Gastroesophageal sphincter (tissue), 3 donors: ENCODE measurements around the gene CDH23.

ENCODE experiments used
- EP300 ChIP-seq: sonication (generic); formaldehyde crosslinking; IDR thresholded peaks from one replicate; pipeline ENCODE4 v1.6.1; 2017; ENCODE audit warnings: antibody characterized with exemption, mild to moderate bottlenecking
- POLR2A ChIP-seq, 2 donors: fragments of 450-650 bp; IDR thresholded peaks; one replicate each; pipeline ENCODE4 v1.6.1; 2017; ENCODE audit warnings: antibody characterized with exemption in 2 of 2, mild to moderate bottlenecking in 2 of 2, moderate library complexity in 1 of 2
- POLR2AphosphoS5 ChIP-seq: sonication (generic); formaldehyde crosslinking; IDR thresholded peaks from one replicate; pipeline ENCODE4 v1.6.1; 2017; ENCODE audit warnings: antibody characterized with exemption
- TF ChIP-seq, protein P1 (sequence below), 4 experiments: fragments of 200-600 bp in 2 of 4; fragments of 450-650 bp in 2 of 4; sonication (generic) in 1 of 4; IDR thresholded peaks; one replicate each; pipeline ENCODE4 v1.5.1; 2017 to 2019; ENCODE audit warnings: antibody characterized with exemption in 4 of 4, mild to moderate bottlenecking in 2 of 4, moderate library complexity in 2 of 4

DNA sequence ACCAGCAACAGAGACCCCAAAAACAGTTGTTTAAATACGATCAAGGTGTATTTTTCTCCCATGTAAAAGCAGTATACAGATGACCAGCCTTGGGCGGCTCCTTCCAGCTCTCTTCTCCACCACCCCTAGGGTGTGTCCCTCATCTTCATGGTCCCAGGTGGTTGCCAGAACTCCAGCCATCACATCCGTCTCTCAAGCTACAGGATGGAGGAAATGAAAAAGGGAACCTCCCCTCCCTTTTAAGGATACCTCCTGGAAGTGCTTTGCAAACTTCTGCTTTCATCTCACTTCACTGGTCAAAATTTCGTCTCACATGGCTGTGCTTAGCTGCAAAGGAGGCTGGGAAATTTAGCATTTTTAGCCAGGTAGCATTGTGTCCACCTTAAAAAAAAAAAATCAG lies 263.6 kb downstream of the CDH23 start:
- TF ChIP-seq, protein P1, sequence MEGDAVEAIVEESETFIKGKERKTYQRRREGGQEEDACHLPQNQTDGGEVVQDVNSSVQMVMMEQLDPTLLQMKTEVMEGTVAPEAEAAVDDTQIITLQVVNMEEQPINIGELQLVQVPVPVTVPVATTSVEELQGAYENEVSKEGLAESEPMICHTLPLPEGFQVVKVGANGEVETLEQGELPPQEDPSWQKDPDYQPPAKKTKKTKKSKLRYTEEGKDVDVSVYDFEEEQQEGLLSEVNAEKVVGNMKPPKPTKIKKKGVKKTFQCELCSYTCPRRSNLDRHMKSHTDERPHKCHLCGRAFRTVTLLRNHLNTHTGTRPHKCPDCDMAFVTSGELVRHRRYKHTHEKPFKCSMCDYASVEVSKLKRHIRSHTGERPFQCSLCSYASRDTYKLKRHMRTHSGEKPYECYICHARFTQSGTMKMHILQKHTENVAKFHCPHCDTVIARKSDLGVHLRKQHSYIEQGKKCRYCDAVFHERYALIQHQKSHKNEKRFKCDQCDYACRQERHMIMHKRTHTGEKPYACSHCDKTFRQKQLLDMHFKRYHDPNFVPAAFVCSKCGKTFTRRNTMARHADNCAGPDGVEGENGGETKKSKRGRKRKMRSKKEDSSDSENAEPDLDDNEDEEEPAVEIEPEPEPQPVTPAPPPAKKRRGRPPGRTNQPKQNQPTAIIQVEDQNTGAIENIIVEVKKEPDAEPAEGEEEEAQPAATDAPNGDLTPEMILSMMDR (IDR thresholded peaks at IDR 0.05) = no peak
- TF ChIP-seq EP300 = no peak
- no peak for TF ChIP-seq POLR2A (IDR thresholded peaks at IDR 0.05)
- no peak for TF ChIP-seq POLR2AphosphoS5
